H9 (cell line): ENCODE data around the gene IFT27. TPM values are rescaled to one million over a fixed set of nuclear protein-coding genes. Genes with fewer than 3 reads are reported as not detected.

ENCODE experiments used
- DNase-seq: peaks from one replicate; pipeline ENCODE4 v3.0.0-alpha.2; 2017
- H2AFZ ChIP-seq: one replicate; pipeline ENCODE4 v1.6.1; 2013; ENCODE audit warnings: mild to moderate bottlenecking, low read length, control low read depth, moderate library complexity
- H2AK5ac ChIP-seq: 2 replicates; pipeline ENCODE4 v1.6.1; 2013; ENCODE audit warnings: low read length, control low read depth, mixed read lengths; ENCODE audit not compliant: insufficient read length
- H2BK120ac ChIP-seq: one replicate; pipeline ENCODE4 v1.6.1; 2013; ENCODE audit warnings: low read depth, mild to moderate bottlenecking, low read length, control low read depth, inconsistent platforms; ENCODE audit not compliant: poor library complexity, severe bottlenecking
- H2BK12ac ChIP-seq: 2 replicates; pipeline ENCODE4 v1.6.1; 2013; ENCODE audit warnings: low read length, control low read depth, mixed read lengths, low read depth; ENCODE audit not compliant: insufficient read length
- H2BK15ac ChIP-seq: 2 replicates; pipeline ENCODE4 v1.6.1; 2013; ENCODE audit warnings: low read depth, low read length, control low read depth
- H2BK20ac ChIP-seq: one replicate; pipeline ENCODE4 v1.6.1; 2013; ENCODE audit warnings: low read depth, mild to moderate bottlenecking, low read length, control low read depth, inconsistent platforms; ENCODE audit not compliant: poor library complexity, severe bottlenecking
- H2BK5ac ChIP-seq: 2 replicates; pipeline ENCODE4 v1.6.1; 2013; ENCODE audit warnings: low read length, control low read depth, mixed read lengths; ENCODE audit not compliant: insufficient read length
- H3K14ac ChIP-seq: 2 replicates; pipeline ENCODE4 v1.6.1; 2013; ENCODE audit warnings: low read length, control low read depth; ENCODE audit not compliant: insufficient read depth
- H3K18ac ChIP-seq: 2 replicates; pipeline ENCODE4 v1.6.1; 2013; ENCODE audit warnings: low read depth, mild to moderate bottlenecking, mixed read lengths, low read length, control low read depth; ENCODE audit not compliant: insufficient read length
- H3K23ac ChIP-seq: 2 replicates; pipeline ENCODE4 v1.6.1; 2013; ENCODE audit warnings: low read length, control low read depth, mixed read lengths, low read depth; ENCODE audit not compliant: insufficient read length
- H3K23me2 ChIP-seq: 2 replicates; pipeline ENCODE4 v1.6.1; 2013; ENCODE audit warnings: low read depth, mild to moderate bottlenecking, mixed read lengths, low read length, control low read depth; ENCODE audit not compliant: insufficient read length, poor library complexity, severe bottlenecking
- H3K27ac ChIP-seq: 2 replicates; pipeline ENCODE4 v1.5.1; 2013; ENCODE audit warnings: low read length, control low read depth, mixed read lengths, low read depth; ENCODE audit not compliant: insufficient read length
- H3K27me3 ChIP-seq: 2 replicates; pipeline ENCODE4 v1.6.1; 2013; ENCODE audit warnings: low read length, control low read depth, inconsistent platforms; ENCODE audit not compliant: insufficient read depth
- H3K4ac ChIP-seq: 2 replicates; pipeline ENCODE4 v1.6.1; 2013; ENCODE audit warnings: low read depth, mild to moderate bottlenecking, control low read depth, inconsistent platforms, low read length, moderate library complexity
- H3K4me1 ChIP-seq: 2 replicates; pipeline ENCODE4 v1.6.1; 2013; ENCODE audit warnings: low read length, control low read depth, inconsistent platforms; ENCODE audit not compliant: insufficient read depth
- H3K4me2 ChIP-seq: 2 replicates; pipeline ENCODE4 v1.6.1; 2013; ENCODE audit warnings: low read length, control low read depth, mixed read lengths; ENCODE audit not compliant: insufficient read length, insufficient read depth
- H3K56ac ChIP-seq: 2 replicates; pipeline ENCODE4 v1.6.1; 2013; ENCODE audit warnings: low read depth, mild to moderate bottlenecking, mixed read lengths, low read length, control low read depth; ENCODE audit not compliant: insufficient read length
- H3K79me1 ChIP-seq: 2 replicates; pipeline ENCODE4 v1.6.1; 2013; ENCODE audit warnings: low read depth, mild to moderate bottlenecking, moderate library complexity, low read length, control low read depth, inconsistent platforms; ENCODE audit not compliant: insufficient read depth, poor library complexity, severe bottlenecking
- H3K79me2 ChIP-seq: 2 replicates; pipeline ENCODE4 v1.6.1; 2013; ENCODE audit warnings: low read length, control low read depth, inconsistent platforms; ENCODE audit not compliant: insufficient read depth
- H3K9ac ChIP-seq: 2 replicates; pipeline ENCODE4 v1.6.1; 2013; ENCODE audit warnings: low read length, control low read depth, mixed read lengths; ENCODE audit not compliant: insufficient read length; ENCODE audit errors: extremely low read depth
- H3K9me3 ChIP-seq: one replicate; pipeline ENCODE4 v1.6.1; 2013; ENCODE audit warnings: low read depth, low read length, inconsistent platforms; ENCODE audit not compliant: control insufficient read depth
- H3T11ph ChIP-seq: one replicate; pipeline ENCODE4 v1.6.1; 2013; ENCODE audit warnings: mild to moderate bottlenecking, low read length, control low read depth, inconsistent platforms
- H4K20me1 ChIP-seq: one replicate; pipeline ENCODE4 v1.6.1; 2013; ENCODE audit not compliant: control insufficient read depth, insufficient read length, insufficient read depth
- H4K5ac ChIP-seq: 2 replicates; pipeline ENCODE4 v1.6.1; 2013; ENCODE audit warnings: low read depth, mild to moderate bottlenecking, mixed read lengths, low read length, control low read depth; ENCODE audit not compliant: insufficient read length
- H4K8ac ChIP-seq: replicated peaks from 2 replicates; pipeline ENCODE4 v1.6.1; 2013; ENCODE audit warnings: low read length, control low read depth, mixed read lengths, low read depth; ENCODE audit not compliant: insufficient read length
- H4K91ac ChIP-seq: 2 replicates; pipeline ENCODE4 v1.6.1; 2013; ENCODE audit warnings: low read depth, mild to moderate bottlenecking, moderate library complexity, mixed read lengths, low read length, control low read depth; ENCODE audit not compliant: insufficient read length
- H3K27ac Mint-ChIP-seq, 3 experiments: 2 replicates in 2 of 3; 3 replicates in 1 of 3; pipeline ENCODE4 v1.8.0; 2020 to 2021; ENCODE audit warnings: mixed read lengths in 3 of 3, mild to moderate bottlenecking in 1 of 3, moderate library complexity in 1 of 3
- H3K27me3 Mint-ChIP-seq: 2 replicates; pipeline ENCODE4 v1.8.0; 2021; ENCODE audit warnings: low read depth, mild to moderate bottlenecking, moderate library complexity, mixed read lengths
- H3K36me3 Mint-ChIP-seq, 3 experiments: 2 replicates in 2 of 3; 3 replicates in 1 of 3; pipeline ENCODE4 v1.8.0; 2020 to 2021; ENCODE audit warnings: low read depth in 3 of 3, mixed read lengths in 3 of 3; ENCODE audit not compliant: insufficient read depth in 1 of 3
- H3K4me1 Mint-ChIP-seq, 2 experiments: 2 replicates each; pipeline ENCODE4 v1.8.0; 2020; ENCODE audit warnings: mixed read lengths in 2 of 2
- H3K4me3 Mint-ChIP-seq, 2 experiments: 2 replicates in 1 of 2; 3 replicates in 1 of 2; pipeline ENCODE4 v1.8.0; 2020 to 2021; ENCODE audit warnings: mild to moderate bottlenecking in 2 of 2, mixed read lengths in 2 of 2, moderate library complexity in 1 of 2
- H3K9me3 Mint-ChIP-seq, 2 experiments: 2 replicates in 1 of 2; 3 replicates in 1 of 2; pipeline ENCODE4 v1.8.0; 2020; ENCODE audit warnings: mild to moderate bottlenecking in 2 of 2, mixed read lengths in 2 of 2, moderate library complexity in 1 of 2
- WGBS: extraction: QIAGEN DNeasy Blood & Tissue Kit; methylation state at CpG from one replicate; pipeline ENCODE4 v1.1.7; 2013; ENCODE audit warnings: missing lambda C conversion rate, low lambda C conversion rate, mixed read lengths; ENCODE audit not compliant: insufficient read length; ENCODE audit errors: extremely low coverage; 5-methylcytosine and 5-hydroxymethylcytosine counted together
- total RNA-seq: library from RNA; stranded (reverse); gene quantifications from 2 replicates; pipeline ENCODE4 v1.2.1, GENCODE V29; 2021
- TF ChIP-seq, protein P1 (sequence below): fragments of 200-600 bp; sonication (generic); conservative IDR thresholded peaks from 3 replicates; pipeline ENCODE4 v1.8.0; 2021; ENCODE audit warnings: antibody characterized with exemption, mild to moderate bottlenecking

Gene IFT27
- total RNA-seq, 1 experiment from 2014 or later, result 43.4 TPM

GRCh38 chr22:36817525-36817848 is 41.6 kb upstream of the IFT27 start:
- WGBS, result no CpG with 5 or more reads among the region's 5 CpGs
- Histone ChIP-seq H4K20me1 (no peaks in the 10 kb centered on the region), H2BK20ac (no peak overlapping the region), H3K9me3 (no peaks in the 10 kb centered on the region), H3K9ac (no peak overlapping the region), H3K56ac (no peak overlapping the region), H2AFZ (no peak overlapping the region), H4K5ac (no peak overlapping the region), H3K27me3 (peaks cover 25% of the 10 kb centered on the region), H3K23me2 (peaks cover 14% of the 10 kb centered on the region), H3K27ac (no peak overlapping the region), H2AK5ac (no peak overlapping the region), H3K4me1 (peaks cover 2% of the 10 kb centered on the region; the same call in 1 of the 2 replicates), H3K23ac (no peak overlapping the region), H3K14ac (no peak overlapping the region), H4K91ac (no peak overlapping the region), H3K18ac (no peak overlapping the region), H3T11ph (no peak overlapping the region), H3K4me2 (peak overlapping the region; percentile 72), H3K4ac (no peak overlapping the region), H3K79me2 (no peaks in the 10 kb centered on the region), H3K79me1 (no peaks in the 10 kb centered on the region), H2BK12ac (no peak overlapping the region), H4K8ac (no peak overlapping the region), H2BK15ac (no peak overlapping the region), H2BK120ac (no peak overlapping the region), H2BK5ac (no peak overlapping the region)
- H3K27me3 Mint-ChIP-seq, result peaks cover 89% of the 10 kb centered on the region
- TF ChIP-seq, protein P1, sequence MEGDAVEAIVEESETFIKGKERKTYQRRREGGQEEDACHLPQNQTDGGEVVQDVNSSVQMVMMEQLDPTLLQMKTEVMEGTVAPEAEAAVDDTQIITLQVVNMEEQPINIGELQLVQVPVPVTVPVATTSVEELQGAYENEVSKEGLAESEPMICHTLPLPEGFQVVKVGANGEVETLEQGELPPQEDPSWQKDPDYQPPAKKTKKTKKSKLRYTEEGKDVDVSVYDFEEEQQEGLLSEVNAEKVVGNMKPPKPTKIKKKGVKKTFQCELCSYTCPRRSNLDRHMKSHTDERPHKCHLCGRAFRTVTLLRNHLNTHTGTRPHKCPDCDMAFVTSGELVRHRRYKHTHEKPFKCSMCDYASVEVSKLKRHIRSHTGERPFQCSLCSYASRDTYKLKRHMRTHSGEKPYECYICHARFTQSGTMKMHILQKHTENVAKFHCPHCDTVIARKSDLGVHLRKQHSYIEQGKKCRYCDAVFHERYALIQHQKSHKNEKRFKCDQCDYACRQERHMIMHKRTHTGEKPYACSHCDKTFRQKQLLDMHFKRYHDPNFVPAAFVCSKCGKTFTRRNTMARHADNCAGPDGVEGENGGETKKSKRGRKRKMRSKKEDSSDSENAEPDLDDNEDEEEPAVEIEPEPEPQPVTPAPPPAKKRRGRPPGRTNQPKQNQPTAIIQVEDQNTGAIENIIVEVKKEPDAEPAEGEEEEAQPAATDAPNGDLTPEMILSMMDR, result no peak
- no peaks in the 10 kb centered on the region; a peak in 1 of 7 replicates for H3K36me3 Mint-ChIP-seq
- peaks cover 25 to 46% of the 10 kb centered on the region in 2 experiments for H3K4me1 Mint-ChIP-seq
- peak; percentile 58 for DNase-seq
- H3K4me3 Mint-ChIP-seq, result peak overlapping the region; percentile 54 to 77
- H3K27ac Mint-ChIP-seq, result no peak overlapping the region
- no peaks in the 10 kb centered on the region for H3K9me3 Mint-ChIP-seq
